Epidermal melanocyte (primary cell): ENCODE measurements around the gene CIDEC.

ENCODE experiments used
- DNase-seq: peaks from one replicate; pipeline ENCODE4 v3.0.0; 2011; ENCODE audit warnings: low spot score; ENCODE audit not compliant: insufficient read length

Gene CIDEC, protein sequence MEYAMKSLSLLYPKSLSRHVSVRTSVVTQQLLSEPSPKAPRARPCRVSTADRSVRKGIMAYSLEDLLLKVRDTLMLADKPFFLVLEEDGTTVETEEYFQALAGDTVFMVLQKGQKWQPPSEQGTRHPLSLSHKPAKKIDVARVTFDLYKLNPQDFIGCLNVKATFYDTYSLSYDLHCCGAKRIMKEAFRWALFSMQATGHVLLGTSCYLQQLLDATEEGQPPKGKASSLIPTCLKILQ

DNA sequence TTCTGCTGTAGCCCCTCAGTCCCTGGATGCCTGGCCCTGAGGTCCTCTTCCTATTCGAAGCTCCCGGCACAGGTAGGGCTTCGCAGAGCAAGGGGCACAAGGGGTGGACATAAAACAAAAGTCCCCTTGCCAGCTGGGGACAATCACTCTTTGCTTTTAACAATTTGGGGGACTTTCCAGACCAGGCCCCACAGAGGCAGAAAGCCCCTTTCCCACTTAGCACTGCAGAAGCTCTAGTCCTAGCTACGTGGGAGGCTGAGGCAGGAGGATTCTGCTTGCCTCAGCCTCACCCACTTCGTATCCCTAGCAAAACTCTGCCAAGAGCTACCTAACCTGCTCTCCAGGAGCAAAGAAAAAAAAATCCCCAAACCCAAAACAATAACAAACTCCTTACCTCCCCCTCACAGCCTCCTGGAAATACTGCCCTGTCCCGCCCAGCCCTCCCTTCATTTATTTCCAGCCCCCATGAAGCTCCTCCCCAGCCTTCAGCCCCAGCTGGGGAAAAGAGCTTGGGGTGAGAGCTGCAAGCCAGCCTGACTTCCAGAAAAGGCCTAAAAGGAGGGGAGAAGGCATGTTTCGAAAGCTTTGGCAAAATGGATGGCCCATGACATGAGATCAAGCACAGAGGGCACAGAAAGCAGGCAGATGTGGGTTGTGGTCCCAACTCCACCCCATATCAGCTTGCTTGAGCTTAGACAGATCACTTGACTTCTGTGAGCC lies at the start of gene CIDEC:
CIDEC (minus strand) TSS at position 424 of the 720 bp plus-strand sequence. CDS start 1,767 bp downstream, outside the sequence.
- DNase-seq: no peak

DNA sequence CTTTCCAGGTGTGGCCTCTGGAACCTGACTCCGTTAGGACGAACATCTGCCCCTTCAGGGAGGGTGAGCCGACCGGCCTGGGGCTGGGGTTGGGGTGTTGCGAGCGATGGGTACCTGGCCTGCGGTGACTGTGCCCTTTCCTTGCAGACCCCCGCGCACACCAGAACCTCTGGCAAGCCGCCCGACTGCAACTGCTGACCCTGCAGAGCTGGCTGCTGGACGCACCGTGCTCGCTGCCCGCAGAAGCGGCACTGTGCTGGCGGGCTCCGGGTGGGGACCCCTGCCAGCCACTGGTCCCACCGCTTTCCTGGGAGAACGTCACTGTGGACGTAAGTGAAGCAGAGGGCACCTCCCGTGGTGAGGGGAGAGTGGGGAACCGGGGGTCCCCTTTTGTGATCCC lies 48.1 kb upstream of the CIDEC start:
- no peak for DNase-seq

DNA sequence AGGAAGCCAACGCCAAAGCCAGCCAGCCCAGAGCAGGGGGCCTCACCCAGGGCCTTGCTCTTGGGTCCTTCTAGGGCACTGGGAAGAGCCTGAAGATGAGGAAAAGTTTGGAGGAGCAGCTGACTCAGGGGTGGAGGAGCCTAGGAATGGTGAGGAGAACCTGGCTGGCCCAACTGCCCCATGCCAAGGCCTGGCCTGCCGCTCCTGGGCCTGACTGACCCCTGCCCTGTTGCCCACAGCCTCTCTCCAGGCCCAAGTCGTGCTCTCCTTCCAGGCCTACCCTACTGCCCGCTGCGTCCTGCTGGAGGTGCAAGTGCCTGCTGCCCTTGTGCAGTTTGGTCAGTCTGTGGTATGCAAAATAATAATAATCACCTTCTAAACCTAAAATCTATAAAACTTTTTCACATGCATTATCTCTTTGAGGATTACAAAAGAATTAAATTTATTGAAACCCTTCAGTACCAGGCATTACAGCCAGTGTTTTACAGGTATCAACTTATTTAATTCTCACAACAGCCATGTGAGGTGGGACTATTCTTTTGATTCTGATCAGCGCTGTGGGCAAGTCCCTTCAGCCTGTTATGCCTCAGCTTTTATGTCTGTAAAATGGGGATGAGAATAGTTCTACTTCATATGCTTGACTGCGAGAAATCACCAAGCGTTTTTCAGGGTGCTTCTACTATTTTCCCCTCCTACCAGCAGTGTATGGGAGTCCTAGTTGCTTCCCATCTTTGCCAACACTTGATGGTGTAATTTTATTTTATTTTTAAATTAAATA lies 38.4 kb upstream of the CIDEC start:
- no peak for DNase-seq

DNA sequence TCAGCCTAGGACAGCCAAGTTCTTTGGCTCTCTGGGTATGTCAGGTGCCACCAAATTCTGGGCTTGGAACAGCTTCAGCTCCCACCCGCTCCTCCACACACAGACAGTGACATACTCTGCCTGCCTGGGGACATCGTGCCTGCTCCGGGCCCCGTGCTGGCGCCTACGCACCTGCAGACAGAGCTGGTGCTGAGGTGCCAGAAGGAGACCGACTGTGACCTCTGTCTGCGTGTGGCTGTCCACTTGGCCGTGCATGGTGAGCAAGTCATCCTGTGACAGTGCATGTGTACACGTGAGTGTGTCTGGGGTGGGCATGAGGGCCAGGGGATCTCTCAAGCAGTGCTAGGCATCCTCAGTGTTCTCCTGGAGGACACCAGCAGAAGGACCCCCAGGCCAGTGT lies 37.8 kb upstream of the CIDEC start:
- DNase-seq: no peak

DNA sequence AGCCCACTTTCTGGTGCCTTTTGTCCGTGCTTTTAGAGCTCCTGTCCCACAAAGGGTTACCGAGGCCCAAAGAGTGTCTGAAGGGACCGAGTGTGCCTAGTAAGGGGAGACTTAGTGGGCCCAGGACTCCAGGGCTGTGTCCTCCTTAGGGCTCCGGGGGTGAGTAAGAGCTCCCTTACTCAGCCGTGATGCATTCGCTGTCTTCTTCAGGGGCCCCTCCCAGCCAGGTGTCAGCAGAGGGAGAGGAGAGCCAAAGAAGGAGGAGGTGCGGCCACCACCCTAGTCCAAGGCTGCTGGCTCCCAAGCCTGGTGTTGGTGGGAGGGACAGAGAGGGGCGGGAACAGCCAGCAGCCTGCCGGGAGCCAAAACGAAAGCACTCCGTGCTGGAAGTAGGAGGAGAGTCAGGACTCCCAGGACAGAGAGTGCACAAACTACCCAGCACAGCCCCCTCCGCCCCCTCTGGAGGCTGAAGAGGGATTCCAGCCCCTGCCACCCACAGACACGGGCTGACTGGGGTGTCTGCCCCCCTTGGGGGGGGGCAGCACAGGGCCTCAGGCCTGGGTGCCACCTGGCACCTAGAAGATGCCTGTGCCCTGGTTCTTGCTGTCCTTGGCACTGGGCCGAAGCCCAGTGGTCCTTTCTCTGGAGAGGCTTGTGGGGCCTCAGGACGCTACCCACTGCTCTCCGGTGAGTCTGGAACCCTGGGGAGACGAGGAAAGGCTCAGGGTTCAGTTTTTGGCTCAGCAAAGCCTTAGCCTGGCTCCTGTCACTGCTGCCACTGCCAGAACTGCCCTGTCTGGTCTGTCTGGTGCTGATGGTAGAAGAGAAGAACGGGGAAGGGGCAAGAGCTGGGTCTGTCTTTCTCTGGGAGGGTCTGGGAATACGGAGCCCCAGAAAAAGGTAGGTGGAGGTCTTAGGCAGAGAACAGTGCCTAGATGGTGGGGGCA lies 37.0 kb upstream of the CIDEC start, which contains the start of gene IL17RC:
IL17RC (plus strand) TSS at position 365 of the 947 bp plus-strand sequence; CDS start at position 583, 218 bp downstream.
- DNase-seq: peak; percentile 88

DNA sequence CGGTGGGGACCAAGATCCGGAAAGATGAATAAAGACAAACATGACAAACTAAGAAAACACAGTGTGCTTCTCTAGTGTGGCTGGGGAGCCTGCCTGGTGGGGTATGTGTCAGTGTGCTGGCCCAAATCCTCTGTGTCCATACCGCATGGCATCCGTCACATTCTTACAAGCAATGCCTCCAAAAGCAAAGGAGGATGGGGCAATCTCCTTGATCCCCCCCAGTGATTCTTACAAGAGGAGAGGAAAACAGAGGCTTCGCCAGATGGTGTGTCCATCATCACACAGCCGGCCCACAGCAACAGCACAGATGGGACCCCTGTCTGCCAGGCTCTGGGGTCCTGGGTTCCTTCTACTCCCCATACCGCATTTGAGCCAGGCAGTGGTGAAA lies 36.3 kb upstream of the CIDEC start:
- DNase-seq: no peak

DNA sequence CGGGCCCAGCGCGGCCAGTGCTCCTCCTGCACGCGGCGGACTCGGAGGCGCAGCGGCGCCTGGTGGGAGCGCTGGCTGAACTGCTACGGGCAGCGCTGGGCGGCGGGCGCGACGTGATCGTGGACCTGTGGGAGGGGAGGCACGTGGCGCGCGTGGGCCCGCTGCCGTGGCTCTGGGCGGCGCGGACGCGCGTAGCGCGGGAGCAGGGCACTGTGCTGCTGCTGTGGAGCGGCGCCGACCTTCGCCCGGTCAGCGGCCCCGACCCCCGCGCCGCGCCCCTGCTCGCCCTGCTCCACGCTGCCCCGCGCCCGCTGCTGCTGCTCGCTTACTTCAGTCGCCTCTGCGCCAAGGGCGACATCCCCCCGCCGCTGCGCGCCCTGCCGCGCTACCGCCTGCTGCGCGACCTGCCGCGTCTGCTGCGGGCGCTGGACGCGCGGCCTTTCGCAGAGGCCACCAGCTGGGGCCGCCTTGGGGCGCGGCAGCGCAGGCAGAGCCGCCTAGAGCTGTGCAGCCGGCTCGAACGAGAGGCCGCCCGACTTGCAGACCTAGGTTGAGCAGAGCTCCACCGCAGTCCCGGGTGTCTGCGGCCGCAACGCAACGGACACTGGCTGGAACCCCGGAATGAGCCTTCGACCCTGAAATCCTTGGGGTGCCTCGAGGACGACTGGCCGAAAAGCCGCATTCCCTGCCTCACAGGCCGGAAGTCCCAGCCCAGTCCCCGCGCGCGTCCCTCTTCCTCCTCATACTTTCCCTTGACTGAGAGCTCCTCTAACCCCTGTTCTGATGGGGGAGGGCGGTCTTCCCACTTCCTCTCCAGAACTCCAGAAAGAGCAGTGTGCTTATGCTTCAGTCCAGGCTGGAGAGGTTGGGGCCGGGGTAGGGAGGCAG lies 35.4 kb upstream of the CIDEC start:
- no peak for DNase-seq

DNA sequence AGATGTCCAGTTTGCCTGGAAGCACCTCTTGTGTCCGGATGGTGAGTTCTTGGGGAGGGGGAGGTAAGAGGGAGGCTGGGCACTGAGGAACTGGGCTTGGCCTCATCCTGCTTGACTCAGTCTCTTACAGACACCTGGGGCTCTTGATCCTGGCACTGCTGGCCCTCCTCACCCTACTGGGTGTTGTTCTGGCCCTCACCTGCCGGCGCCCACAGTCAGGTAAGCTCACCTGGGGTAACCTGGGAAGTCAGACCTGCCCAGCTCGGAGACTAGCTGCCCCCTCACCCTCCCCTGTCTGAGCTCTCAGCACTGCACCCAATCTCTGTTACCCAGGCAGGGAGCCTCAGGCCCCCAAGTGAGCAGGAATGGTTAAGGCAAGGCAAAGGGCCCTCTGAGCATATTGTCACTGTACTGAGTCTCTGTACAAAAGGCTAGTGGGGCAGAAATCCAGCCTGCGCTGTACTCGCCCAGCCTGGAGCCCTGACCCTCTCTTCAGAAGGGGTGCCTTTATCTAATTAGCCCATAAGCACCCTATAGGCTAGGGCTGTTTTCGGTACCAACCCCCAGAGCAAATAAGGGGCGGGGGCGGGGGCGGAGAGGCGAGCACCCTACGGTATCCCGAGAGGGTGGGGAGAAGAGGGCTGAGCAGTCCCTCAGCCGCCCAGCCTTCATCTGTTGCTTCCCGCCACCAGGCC lies 34.7 kb upstream of the CIDEC start:
- DNase-seq: no peak

DNA sequence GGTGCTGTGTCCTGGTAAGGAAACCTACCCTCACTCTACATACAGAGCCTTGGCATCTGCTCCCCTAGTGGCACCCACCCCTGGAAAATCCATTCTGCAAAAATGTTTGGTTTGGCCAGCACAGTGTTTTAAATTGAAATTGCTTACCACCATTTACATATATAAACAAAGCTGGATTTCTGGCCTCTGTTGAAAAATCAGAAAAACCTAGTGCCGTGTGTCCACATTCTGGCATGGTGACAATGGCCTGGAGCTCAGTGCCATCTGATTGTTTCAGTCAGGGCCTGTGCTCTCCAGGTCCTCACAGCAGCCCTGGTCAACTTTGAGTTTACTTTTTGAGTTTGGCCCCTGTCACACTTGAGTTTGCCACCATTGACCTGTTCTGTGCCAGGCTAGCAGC lies 34.0 kb upstream of the CIDEC start:
- no peak for DNase-seq

DNA sequence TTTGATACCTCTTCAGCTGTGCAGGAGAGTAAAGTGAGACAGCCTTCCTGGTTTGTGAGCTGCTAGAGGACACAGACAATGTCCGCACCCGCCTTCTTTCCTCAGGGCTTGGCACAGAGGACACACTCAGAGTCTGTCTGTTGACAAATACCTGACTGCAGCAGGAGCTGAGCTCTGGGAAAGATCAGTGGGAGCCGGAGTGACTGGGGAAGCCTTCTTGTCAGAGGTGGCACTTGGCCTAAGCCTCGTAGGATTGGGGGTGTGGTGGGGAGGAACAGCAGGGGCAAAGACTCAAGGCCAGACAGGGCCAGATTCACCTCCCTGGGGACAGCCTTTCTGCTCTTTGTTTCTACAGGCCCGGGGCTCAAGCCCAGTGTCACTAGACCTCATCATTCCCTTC lies 33.5 kb upstream of the CIDEC start:
- no peak for DNase-seq

DNA sequence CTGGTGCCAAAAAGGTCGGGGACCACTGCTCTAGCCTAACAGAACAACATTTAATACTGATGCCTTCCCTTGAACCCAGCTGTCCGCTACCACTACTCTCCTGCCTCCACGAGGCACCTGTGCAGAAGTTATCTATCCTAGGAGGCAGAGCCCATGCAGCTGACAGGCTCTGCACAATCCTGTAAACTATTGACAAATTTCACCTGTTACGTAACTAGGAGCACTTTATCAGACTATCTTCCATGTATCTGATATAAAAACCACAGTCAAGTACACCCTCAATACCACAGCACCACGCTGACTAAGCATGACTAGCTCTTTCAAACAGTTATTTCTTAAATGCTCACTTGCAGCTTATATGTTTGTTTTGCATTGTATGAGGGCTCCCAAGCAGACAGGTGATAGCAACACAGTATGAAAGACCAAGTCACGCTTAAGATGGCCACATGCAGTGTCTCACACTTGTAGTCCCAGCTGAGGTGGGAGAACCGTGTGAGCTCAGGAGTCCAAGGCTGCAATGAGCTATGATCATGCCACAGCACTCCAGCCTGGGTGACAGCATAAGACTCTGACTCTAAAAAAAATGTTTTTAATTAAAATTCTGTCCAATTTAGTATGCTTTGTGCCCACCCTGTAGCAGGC lies 32.4 kb upstream of the CIDEC start:
- no peak for DNase-seq

DNA sequence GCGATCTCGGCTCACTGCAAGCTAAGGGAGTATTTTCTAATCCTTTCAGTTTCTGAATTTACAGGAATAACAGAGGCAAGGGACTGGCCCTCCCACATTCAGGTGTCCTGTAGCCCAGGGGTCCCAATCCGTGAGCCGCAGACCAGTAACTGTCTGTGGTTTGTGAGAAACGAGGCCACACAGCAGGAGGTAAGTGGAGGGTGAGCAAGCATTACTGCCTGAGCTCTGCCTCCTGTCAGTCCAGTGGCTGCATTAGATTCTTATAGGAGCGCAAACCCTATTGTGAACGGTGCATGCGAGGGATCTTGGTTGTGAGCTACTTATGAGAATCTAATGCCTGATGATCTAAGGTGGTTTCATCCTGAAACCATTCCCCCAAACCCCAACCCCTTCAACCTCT lies 31.8 kb upstream of the CIDEC start:
- no peak for DNase-seq

DNA sequence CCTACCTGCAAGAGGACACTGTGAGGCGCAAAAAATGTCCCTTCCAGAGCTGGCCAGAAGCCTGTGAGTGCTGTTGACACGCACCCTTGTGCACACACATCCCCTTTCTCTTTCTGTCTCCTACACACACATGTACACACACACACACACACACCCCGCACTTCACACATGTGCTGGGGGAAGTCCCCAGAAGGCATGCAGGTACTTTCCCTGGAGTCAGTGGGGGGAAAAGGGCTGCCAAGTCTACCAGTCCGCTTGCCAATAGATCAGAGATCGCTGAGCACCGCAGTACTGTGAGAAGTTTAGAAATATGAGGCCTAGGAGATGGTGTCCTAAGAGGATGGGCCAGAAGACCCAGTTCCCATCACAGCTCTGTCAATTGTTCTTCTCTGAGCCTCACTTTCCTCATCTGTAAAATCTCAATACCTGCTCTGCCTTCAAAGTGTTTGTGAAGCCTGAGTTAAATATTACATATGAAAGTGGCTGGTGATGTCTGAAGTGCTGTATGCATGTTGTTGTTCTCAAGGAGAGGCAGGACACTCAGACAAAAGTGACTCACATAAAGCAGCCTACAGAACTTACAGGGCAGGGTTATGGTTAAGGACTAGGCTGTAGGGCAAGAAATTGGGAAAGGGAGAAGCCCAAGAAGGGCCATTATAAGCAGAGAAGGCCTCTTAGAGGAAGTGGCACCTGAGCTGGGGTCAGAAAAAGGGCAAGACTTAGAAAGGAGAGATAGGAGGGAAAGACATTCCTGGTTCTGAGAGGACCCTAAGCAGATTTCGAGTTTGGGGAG lies 29.4 kb upstream of the CIDEC start:
- DNase-seq: no peak

DNA sequence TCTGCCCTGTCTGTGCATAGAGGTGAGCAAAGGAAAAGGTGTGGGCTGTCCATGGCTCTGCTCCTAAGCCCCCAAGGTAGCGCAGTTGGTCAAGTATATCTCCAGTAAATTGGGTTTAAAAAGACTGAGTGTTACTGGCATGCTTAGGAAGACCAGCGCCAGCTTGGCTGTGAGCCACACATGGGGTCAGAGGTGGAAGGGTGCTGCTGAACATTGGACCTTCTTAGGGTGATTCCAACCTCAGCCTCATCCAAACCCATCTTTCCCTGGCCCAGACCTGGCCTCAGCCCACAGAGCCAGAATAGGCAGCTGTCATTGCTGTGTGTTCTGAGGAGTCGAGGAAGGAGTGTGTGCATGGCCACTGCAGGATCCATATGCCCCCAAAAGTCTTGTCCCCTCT lies 28.2 kb upstream of the CIDEC start:
- no peak for DNase-seq

DNA sequence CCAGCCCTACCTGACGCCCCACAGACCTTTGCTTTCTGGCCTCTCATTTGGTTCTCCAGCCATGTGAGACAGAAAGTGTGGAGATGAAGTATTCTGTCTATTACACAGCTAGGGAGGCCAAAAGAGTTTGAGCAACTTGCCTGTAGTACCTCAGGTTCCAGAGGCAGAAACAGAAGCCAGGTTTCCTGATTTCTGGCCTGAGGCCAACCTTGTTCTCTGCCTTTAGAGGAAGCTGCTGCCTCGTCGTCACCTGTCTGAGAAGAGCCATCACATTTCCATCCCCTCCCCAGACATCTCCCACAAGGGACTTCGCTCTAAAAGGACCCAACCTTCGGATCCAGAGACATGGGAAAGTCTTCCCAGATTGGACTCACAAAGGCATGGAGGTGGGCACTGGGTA lies 26.4 kb upstream of the CIDEC start:
- no peak for DNase-seq

DNA sequence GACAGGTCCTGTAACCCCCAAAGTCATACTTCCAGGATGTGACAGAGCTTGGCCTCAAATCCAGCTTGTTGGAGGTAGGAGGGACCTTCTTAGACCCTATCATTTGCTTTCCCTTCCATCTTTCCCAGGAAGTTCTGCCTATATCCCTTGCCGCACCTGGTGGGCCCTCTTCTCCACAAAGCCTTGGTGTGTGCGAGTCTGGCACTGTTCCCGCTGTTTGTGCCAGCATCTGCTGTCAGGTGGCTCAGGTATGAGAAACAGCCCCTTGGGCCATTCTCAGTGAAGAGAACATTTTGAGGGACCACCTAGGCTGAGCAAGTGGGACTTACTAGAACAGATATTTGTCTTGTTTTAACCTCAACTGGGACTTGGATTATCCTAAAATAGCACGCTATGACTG lies 23.9 kb upstream of the CIDEC start:
- DNase-seq: no peak

DNA sequence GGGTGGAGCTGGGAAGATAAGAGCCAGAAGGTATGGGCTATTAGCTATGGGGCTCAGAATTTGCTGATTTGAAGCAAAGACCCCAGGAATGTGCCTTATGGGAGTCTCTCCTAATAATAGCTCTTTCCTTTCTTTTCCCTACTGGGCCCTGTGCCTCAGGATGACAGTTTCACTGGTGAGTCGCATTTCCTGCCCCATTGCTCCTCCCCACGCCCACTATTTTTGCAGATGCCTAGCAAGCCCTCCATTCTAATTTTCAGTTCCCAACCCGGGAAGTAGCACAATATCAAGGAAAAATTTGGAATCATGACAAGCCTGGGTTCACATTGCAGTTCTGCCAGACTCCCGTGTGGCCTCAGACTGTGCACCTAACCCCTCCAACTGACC lies 23.2 kb upstream of the CIDEC start:
- no peak for DNase-seq
